GM18508 (cell line): Measurements from ENCODE around the gene PTPRM.

Experiments
- ATAC-seq: cut with Tn5 transposase; IDR thresholded peaks from one replicate; pipeline ENCODE4 v1.9.1; 2021; ENCODE audit warnings: moderate number of reproducible peaks; ENCODE audit not compliant: insufficient read depth, unreplicated experiment

PTPRM gene

DNA sequence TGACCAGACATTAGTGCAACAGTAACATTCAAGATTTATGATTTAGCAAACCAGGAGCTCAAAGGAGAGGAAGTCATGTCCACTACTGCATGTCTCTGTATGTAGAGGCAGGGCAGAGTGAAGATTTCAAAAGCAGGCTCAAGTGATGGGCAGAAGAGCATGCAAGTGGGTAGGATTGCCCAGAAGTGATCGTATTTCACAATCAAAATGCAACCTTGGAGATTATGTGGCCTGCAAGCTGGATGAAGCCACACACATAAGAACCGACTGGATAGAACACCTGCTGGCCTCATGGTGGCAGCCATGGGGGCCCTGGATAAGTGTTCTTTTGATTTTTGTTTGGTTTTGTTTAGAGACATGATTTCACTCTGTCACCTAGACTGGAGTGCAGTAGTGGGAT is 755.4 kb downstream of the PTPRM start:
- ATAC-seq = no peak

DNA sequence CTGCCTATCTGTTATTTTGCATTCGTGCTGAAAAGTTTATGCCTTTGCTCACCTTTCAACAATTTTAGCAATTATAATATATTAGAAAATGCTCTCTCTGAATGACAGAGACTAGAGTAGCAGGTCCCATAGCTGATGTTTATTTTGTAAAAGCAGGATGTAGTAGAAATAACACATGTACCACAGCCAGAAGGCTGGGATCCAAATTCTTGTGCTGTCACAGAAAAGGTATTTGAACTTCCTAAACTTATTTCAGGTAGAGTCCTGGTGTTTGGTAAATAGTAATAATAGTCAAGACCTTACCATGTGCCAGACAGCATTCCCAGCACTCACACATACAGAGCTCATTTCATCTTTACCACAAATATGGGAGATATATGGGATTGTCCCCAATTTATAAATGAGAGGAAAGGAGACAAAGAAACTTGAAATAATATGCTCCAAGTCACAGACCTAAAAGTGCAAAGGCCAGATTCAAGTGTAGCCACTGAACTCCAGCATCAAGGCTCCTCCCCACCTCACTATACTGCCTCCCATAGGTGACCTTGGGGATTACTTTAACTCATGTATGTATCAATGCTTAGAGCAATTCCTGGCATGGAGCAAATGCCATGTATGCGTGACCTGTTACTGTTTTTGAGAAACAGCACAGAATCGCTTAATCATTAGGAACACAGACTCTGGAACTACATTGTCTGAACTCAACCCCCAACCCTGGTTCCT is 757.4 kb downstream of the PTPRM start:
- ATAC-seq = no peak

DNA sequence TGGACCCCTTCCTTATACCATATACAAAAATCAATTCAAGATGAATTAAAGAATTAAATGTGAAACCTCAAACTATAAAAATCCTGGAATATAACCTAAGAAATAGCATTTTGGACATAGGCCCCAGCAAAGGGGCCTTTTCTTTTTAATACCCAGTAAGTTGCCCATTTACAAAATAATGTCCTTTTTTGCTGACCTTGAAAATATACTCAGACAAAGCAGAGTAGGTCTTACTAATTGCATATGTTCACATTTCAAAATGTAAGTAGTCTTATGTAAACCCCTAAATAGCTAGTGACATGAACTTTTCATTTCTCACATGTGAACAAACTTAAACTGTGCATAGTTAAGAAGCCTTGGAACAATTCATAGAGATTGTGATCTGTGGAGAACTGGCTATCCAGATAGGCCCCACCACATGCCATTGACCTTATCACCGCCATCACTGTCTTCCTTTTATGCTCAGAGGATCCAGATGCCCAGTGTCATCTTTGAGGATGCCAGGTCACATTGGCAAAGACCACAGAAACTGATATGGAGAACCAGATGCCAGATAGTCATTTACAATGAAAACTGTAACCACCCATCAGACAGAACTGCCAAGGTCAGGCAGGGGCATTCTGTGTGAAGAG is 759.8 kb downstream of the PTPRM start:
- ATAC-seq = no peak

DNA sequence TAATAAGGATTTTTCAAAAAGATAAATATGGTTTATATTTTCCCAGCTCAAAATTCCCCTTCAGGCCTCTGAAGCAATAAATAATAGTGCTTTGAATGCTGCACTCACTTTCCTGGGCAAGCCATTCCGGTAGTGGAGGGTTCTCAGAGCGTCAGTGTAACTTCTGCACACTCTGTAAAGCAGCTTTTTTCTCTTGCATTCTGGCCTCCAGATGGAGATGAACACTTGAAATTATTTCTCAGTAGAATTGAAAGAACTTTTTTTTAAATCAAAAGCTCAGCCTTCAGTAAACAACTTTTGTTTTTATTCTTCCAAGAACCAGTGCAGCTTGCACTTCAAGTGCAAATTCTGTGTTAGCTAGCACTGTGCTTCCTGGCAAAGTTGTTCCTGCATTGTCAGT is 761.0 kb downstream of the PTPRM start:
- no peak for ATAC-seq

DNA sequence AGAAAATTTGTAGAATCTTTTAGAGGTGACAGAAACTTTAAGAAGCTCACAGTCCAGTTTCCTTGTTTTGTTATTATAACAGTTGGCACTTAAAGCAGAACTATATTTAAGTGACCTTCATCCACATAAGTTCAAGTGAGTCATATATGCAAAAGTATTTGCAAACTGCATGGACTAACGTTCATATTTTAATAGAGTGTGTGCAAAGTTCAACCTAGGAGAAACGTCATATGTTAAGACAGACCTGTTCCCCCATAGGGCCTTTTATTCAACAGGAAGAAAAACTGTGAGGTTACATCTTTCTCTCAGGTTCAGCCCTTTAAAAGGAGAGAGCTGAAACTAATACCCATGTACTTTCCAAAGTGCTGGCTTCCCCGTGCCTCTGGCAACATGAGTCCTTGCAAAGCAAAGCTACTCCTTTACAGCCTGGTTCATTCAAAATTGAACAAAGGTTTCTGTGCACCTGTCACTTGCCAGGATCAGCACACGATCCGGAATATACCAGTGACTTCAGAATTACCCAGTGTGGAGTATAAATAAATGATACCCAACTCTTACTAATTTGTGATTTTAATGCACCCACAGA is 762.2 kb downstream of the PTPRM start:
- ATAC-seq = no peak

DNA sequence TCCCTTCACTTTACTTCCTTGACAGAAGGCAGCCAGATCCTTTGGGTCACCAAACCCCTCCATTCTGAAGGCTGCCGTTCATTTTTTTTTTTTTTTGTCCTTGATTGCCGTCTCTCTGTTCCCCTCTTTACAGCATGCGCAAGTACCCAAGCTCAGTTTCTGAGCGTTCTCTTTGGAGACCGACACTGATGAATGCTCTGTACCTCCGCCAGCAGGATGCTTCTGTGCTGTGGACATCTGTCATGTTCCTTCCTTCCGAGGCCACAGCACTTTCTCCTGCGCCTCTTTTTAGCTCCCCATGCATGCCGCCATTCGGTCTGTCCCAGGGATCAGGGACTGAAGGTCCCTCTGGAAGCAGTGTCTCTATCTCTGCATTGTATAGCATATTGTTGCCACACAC is 763.5 kb downstream of the PTPRM start:
- ATAC-seq = no peak

DNA sequence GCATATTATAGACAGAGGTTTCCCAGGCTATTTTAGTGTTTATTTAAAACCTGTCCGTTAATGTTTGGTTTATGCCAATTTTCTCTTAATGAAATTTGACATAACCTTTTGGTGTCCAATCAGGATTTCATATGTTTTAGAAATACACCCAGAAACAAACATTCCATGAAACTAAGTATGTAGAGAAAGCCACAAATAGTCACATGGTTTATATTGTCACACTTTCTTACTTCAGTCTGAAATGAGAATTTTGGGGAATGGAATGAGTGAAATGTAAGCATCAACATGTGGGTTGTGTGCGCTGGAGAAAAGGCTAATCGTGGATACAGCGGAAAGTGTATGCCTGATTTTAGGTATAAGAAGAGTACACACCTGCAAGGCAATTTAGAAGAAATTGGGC is 765.2 kb downstream of the PTPRM start:
- ATAC-seq = no peak

DNA sequence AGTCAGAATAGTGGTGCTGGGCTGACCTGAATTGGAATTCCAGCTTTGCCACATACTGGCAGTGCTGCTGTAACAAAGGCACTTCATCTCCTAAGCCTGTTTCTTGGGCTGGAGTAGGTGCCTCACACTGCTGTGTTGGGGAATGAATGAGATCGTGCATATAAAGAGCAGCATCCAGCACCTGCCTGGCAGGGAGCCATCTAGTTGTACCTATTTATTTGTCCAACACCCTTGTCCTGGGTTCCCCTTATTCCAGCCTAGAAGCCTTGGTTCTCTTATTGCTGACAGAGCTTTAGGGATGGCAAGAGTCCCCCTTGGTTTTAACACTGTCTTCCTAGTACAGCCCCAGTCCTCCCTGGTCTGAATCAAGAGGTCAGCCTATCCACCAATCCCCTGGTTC is 766.8 kb downstream of the PTPRM start:
- no peak for ATAC-seq

DNA sequence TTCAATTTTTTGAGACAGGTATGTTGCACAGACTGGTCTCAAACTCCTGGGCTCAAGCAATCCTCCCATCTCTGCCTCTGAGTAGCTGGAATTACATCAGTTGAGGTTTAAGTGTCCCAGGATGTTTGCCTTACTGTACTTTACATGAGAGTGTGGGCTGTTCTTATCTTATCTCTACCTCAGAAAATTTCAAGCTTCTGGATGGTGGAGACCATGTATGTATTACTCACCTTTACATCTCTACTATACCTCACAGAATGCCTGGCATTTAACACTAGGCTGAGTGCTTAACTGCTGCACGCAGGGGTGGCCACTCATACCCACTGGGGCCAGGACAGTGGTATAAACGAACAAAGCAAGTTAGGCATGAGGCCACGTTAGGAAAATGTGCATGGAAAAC is 770.1 kb downstream of the PTPRM start:
- no peak for ATAC-seq

DNA sequence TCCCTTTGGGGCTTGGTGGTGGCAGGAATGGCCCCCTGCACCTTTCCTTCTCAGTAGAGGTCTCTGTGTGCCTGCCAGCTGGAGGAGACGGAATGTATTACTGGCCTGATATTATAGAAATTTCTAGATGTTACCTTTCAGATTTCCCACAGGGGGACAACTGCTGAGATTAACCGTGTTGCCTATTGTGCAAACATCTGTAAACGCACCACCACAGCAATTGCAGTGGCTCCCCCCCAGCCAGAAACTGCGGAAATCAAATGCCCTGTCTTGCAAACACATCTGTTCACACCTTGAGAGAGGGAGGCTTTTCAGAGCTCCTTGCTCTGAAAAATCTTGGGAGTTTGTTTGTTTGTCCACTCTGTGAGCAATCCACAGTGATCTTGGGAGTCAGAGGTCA is 772.1 kb downstream of the PTPRM start:
- no peak for ATAC-seq

DNA sequence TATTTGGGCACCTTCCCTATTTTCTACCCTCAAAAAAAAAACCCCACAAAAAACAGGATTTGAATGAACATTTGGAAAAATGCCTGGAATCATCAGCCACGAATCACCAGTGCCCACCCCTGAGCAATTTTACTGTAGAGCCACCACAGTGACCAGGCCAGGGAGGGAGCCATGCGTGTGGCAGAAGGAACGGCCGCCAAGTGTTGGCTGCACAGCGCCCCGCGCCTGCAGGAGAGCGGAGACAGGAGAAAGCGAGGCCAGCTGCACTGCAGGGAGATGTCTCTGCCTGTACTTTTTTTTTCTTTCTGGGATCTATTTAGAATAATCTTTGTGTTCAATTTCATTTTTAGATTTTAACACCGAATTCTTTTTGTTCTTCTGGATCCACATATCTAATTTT is 772.8 kb downstream of the PTPRM start:
- ATAC-seq = no peak

DNA sequence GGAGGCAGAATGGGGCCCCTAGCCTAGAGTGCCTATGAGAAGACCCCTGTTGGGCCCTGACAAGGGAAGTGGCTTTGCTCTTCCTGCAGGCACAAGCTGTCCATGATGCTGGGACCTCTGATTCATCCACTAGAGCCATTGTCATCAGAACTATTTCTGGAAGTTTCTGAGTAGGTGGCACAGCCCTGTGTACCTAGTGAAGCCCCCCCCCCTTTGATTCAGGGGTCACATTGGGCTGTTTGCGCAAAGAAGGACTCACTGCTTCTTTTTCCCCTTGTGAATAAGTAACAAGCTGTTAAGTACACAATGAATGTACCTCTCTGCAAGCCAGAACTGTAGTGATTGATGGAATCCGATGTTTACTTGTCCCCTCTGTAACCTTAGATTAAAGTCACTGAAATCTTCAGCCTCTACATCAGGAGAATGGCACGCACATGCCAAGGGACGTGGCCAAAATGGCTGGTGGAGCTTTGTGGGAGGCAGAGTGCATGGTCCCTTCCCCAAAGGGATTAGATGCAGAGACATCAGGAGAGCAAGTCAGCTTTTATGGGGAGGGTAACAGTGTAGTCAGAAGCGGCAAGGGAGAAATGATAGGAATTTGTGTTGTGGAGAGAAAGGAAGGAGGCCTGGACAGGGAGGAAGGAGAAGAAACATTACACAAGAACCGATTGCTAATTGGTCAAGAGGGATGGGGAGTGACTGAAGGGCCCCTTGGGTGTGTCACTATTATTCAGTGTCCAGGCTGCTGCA is 774.5 kb downstream of the PTPRM start:
- ATAC-seq = no peak

DNA sequence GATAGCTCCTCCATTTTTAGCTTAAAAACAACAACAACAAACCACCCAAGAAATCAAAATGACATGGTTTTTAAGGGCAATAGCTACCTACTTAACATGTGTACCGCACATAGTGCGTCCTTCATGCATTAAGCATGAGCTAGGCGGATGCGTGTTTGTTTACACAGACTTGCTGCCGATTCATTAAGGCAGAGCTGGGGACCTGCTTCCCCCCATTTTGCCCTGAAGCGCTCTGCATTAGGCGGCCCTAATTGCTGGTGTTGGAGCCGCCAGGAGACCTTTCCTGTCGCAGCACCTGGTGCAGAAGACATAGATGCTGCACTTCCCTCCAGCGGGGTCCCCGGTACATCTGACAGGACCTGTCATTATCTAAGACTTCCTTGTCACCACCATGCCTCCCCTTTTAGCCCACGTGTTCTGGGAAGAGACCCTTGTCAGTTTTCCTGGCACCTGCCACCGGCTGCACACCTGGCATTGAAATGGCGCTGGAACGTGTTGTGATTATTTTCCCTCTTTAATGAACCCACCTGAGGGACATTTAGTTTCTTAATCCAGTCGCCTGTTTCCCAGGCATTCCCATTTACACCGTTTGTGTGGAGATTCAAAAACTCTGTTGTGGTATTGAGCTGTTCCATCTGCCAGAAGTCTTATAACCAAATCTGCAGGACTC is 781.1 kb downstream of the PTPRM start:
- no peak for ATAC-seq

DNA sequence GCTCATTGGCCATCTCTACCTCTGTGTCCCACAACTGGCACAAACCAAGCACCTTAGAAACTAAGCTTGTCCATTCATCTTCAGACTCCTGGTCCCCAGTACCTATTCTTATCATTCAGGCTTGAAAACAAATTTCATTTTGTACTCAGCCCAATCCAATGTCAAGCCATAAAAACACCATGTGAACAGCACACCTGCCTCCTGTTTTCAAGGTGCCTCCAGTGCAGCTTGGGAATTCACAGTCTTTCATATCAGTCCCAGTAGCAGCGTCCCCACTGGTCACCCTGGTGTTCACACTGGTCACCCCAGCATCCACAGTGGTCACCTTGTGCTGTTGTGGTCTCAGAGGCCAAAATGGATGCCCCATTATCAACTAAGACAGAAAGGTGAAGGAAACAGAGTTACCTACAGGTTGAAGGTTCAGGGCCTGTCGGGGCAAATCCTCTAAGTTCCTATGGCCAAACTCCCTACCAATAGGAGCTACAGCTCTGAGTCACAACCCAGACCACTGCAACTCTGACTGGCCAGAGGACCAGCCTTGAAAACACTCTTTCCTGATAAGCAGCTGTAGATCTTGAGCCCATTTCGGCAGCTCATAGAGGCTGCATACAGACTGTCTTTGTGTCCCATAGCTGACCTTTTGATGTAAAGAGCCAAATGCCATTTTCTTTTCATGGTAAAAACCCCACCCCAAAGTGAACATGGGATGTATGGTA is 782.6 kb downstream of the PTPRM start:
- ATAC-seq = no peak

DNA sequence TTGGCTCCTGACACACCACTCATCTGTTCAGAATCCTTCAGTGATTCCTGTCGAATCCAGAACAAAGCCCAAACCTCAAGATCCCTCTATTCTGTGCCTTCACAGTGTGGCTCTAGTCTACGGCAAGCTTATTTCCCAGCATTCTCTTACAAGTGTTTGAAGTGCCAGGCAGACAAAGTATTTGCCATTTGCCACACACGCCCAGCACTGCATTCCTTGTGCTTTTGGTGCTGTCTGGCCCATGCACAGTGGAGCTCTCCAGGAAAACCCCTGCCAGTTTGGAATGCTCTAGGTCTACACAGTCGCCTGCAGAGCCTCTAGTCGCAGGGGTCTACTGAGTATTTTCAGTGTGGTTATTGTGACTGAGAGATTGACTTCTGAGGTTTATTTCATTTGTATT is 783.5 kb downstream of the PTPRM start:
- ATAC-seq = no peak

DNA sequence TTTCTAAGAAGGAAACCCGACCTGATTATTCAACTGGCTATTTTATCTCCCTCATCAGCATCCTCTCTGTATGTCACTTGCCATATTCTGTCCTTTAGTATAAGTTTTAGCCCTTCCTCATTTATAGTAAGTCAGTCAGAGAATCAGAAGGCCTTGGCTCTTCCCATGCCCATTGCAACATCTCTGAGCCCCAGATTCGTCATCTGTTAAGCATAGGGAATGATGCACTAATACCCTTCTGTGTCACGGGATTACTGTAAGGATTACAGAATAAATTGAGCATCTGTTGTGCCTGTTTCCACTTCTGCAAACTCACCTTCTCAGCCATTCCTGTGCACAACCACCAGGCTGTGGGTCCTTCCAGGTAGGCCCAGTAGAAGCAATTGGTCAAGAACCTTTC is 784.0 kb downstream of the PTPRM start:
- ATAC-seq = no peak

DNA sequence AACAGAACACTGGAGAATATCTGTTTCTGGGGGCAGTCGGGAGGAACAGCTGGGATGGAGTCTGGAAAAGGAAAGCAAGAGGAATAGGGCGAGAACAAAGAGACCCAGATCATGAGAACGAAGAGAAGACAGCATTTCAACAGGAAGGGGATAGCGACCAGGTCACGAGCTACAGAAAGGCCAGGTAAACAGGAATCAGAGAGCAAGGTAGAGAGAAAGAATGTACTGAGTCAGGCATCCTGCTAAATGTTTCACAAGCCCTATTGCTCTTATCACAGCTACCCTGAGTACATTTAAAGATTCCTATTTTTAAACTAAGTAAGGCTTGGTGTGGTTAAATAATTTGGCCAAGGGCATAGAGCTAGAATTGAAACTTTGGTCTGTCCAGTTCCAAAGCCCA is 787.2 kb downstream of the PTPRM start:
- ATAC-seq = no peak

DNA sequence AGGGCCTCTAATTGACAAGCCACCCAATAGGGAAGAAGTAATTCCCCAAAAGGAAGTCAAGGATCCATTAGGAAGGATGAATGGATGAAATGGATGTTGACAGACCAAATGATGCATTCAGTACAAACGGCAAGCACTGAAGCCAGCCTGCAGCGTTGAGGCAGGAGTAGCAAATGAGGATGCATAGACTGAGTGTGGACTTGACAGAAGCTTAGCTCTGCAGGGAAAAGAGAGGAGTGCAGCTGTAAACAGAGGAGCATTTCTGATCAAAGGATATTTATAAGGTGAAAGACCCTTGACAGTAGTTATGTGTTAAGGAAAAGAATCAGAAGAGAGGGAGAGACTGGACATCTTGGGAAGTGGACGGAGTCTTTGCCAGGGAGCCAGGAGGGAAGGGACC is 788.9 kb downstream of the PTPRM start:
- ATAC-seq = no peak

DNA sequence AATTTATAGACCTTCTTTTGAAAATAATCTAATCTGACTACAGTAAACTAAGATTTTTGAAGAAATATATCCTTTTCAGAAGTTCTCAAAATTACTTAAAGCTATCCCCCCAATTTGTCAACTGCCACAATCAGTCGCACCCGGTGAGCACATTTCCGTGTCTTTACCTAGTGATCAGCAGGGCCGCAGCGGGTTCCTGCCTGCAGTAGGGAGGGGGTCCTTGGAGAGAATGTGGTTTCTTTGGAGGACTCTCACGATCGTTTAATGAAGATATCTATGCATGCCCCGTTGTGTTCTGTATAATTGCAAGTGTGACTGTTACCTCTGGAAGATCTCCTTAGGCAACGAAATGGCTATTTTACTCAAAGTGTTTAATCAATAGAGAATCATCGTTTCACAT is 790.2 kb downstream of the PTPRM start:
- no peak for ATAC-seq
